Thymus (tissue), 14 donors: Measurements from ENCODE around the gene GSTK1. TPM values are rescaled to one million over a fixed set of nuclear protein-coding genes. Genes with fewer than 3 reads are reported as not detected.
"Not testable (repeated sequence)": the region's sequence is repeated elsewhere in the genome, so short reads cannot be mapped to it uniquely, and the experiment has no call there.

ENCODE experiments used
- DNase-seq, 9 donors: peaks; one replicate each; pipeline ENCODE4 v3.0.0-alpha.2; 2013; ENCODE audit warnings: low spot score in 9 of 9, low read depth in 6 of 9, missing footprints in 1 of 9
- H3K27ac ChIP-seq, 2 donors: one replicate each; pipeline ENCODE4 v1.5.1; 2013; ENCODE audit warnings: control low read depth in 1 of 2, low read depth in 1 of 2, low read length in 1 of 2, mild to moderate bottlenecking in 1 of 2, moderate library complexity in 1 of 2
- H3K27me3 ChIP-seq, 2 donors: one replicate each; pipeline ENCODE4 v1.5.1; 2013; ENCODE audit warnings: low read length in 1 of 2; ENCODE audit not compliant: control insufficient read depth in 2 of 2, insufficient read depth in 1 of 2
- H3K36me3 ChIP-seq, 2 donors: one replicate each; pipeline ENCODE4 v1.5.1; 2013; ENCODE audit warnings: low read length in 1 of 2, mild to moderate bottlenecking in 1 of 2, moderate library complexity in 1 of 2; ENCODE audit not compliant: control insufficient read depth in 2 of 2, insufficient read depth in 2 of 2
- H3K4me1 ChIP-seq, 2 donors: one replicate each; pipeline ENCODE4 v1.5.1; 2013; ENCODE audit warnings: low read length in 2 of 2; ENCODE audit not compliant: control insufficient read depth in 2 of 2, insufficient read depth in 2 of 2
- H3K4me3 ChIP-seq, 2 donors: one replicate each; pipeline ENCODE4 v1.5.1; 2013; ENCODE audit warnings: low read length in 2 of 2, control low read depth in 1 of 2, mild to moderate bottlenecking in 1 of 2
- H3K9me3 ChIP-seq, 2 donors: one replicate each; pipeline ENCODE4 v1.5.1; 2013; ENCODE audit warnings: low read length in 1 of 2, mild to moderate bottlenecking in 1 of 2; ENCODE audit not compliant: control insufficient read depth in 2 of 2, insufficient read depth in 1 of 2
- WGBS: extraction: QIAGEN DNeasy Blood & Tissue Kit; methylation state at CpG from one replicate; pipeline ENCODE4 v1.1.7; 2013; 5-methylcytosine and 5-hydroxymethylcytosine counted together
- long read RNA-seq, 10 donors: transcript quantifications; one replicate each; lab custom pipeline, GENCODE V29; 2026
- polyA plus RNA-seq: library from polyadenylated mRNA; stranded (reverse); fragments of 200-250 nt; gene quantifications from one replicate; pipeline ENCODE4 v1.2.3, GENCODE V29; 2013
- total RNA-seq: library from RNA; stranded (reverse); fragments of 120-200 nt; gene quantifications from one replicate; pipeline ENCODE4 v1.2.4, GENCODE V29; 2013
- donor health status: healthy.

GSTK1 gene
- total RNA-seq (130 TPM), polyA plus RNA-seq (141 TPM)
- long read RNA-seq, donor 1, partial matches to known transcripts = 5 of 9 reads
- long read RNA-seq, donor 1, other reads (novel, unspliced or antisense) = 0 of 9 reads
- long read RNA-seq, donor 2 = 0 reads
- long read RNA-seq, donor 3, transcript GSTK1-207 (7 exons, 1,185 nt) = minor isoform, 7 of 83 reads
- long read RNA-seq, donor 3, transcript GSTK1-201 (8 exons, 1,044 nt) = major isoform, 73 of 83 reads
- long read RNA-seq, donor 3, partial matches to known transcripts = 0 of 83 reads
- long read RNA-seq, donor 3, other reads (novel, unspliced or antisense) = 0 of 83 reads
- long read RNA-seq, donor 4, transcript GSTK1-201 (8 exons, 1,044 nt) = major isoform, 23 of 62 reads
- long read RNA-seq, donor 4, transcript GSTK1-207 (7 exons, 1,185 nt) = minor isoform, 5 of 62 reads
- long read RNA-seq, donor 4, partial matches to known transcripts = 34 of 62 reads
- long read RNA-seq, donor 4, other reads (novel, unspliced or antisense) = 0 of 62 reads
- long read RNA-seq, donor 5, transcript GSTK1-201 (8 exons, 1,044 nt) = major isoform, 87 of 219 reads
- long read RNA-seq, donor 5, transcript GSTK1-207 (7 exons, 1,185 nt) = minor isoform, 16 of 219 reads
- long read RNA-seq, donor 5, partial matches to known transcripts = 108 of 219 reads
- long read RNA-seq, donor 5, other reads (novel, unspliced or antisense) = 5 of 219 reads
- long read RNA-seq, donor 6, transcript GSTK1-201 (8 exons, 1,044 nt) = major isoform, 29 of 80 reads
- long read RNA-seq, donor 6, partial matches to known transcripts = 47 of 80 reads
- long read RNA-seq, donor 6, other reads (novel, unspliced or antisense) = 0 of 80 reads
- long read RNA-seq, donor 7, transcript GSTK1-201 (8 exons, 1,044 nt) = major isoform, 36 of 44 reads
- long read RNA-seq, donor 7, partial matches to known transcripts = 5 of 44 reads
- long read RNA-seq, donor 7, other reads (novel, unspliced or antisense) = 0 of 44 reads
- long read RNA-seq, donor 8, transcript GSTK1-201 (8 exons, 1,044 nt) = major isoform, 16 of 38 reads
- long read RNA-seq, donor 8, partial matches to known transcripts = 19 of 38 reads
- long read RNA-seq, donor 8, other reads (novel, unspliced or antisense) = 0 of 38 reads
- long read RNA-seq, donor 9, transcript GSTK1-201 (8 exons, 1,044 nt) = major isoform, 23 of 31 reads
- long read RNA-seq, donor 9, transcript GSTK1-207 (7 exons, 1,185 nt) = minor isoform, 6 of 31 reads
- long read RNA-seq, donor 9, partial matches to known transcripts = 0 of 31 reads
- long read RNA-seq, donor 9, other reads (novel, unspliced or antisense) = 0 of 31 reads
- long read RNA-seq, donor 10, transcript GSTK1-207 (7 exons, 1,185 nt) = minor isoform, 7 of 61 reads
- long read RNA-seq, donor 10, transcript GSTK1-201 (8 exons, 1,044 nt) = major isoform, 38 of 61 reads
- long read RNA-seq, donor 10, partial matches to known transcripts = 15 of 61 reads
- long read RNA-seq, donor 10, other reads (novel, unspliced or antisense) = 0 of 61 reads

GRCh38 chr7:143263266-143264195 is at the start of gene GSTK1:
Gene GSTK1, plus strand, starts transcription at chr7:143263441. Its CDS starts 73 bp downstream, at chr7:143263514.
- 3% methylated on average over 48 of the region's 48 CpGs for WGBS
- Histone ChIP-seq H3K9me3 (no peaks in the 10 kb centered on the region), H3K27me3 (no peaks in the 10 kb centered on the region), H3K27ac (peak within 1 kb of the TSS; percentile 67 to 91), H3K4me3 (peak within 1 kb of the TSS; percentile 85 to 95), H3K36me3 (peaks cover 9 to 27% of the 10 kb centered on the region in 2 donors), H3K4me1 (peaks cover 6 to 22% of the 10 kb centered on the region in 2 donors)
- DNase-seq = peak in 6 of 9 donors; percentile 51 to 85 (median 68)

GRCh38 chr7:143213478-143213877 is 49.8 kb upstream of the GSTK1 start:
- over 99% methylated on average over 4 of the region's 4 CpGs for WGBS
- not testable (repeated sequence) for H3K27ac ChIP-seq, H3K4me1 ChIP-seq, H3K9me3 ChIP-seq, H3K4me3 ChIP-seq, DNase-seq, H3K27me3 ChIP-seq, H3K36me3 ChIP-seq

DNA sequence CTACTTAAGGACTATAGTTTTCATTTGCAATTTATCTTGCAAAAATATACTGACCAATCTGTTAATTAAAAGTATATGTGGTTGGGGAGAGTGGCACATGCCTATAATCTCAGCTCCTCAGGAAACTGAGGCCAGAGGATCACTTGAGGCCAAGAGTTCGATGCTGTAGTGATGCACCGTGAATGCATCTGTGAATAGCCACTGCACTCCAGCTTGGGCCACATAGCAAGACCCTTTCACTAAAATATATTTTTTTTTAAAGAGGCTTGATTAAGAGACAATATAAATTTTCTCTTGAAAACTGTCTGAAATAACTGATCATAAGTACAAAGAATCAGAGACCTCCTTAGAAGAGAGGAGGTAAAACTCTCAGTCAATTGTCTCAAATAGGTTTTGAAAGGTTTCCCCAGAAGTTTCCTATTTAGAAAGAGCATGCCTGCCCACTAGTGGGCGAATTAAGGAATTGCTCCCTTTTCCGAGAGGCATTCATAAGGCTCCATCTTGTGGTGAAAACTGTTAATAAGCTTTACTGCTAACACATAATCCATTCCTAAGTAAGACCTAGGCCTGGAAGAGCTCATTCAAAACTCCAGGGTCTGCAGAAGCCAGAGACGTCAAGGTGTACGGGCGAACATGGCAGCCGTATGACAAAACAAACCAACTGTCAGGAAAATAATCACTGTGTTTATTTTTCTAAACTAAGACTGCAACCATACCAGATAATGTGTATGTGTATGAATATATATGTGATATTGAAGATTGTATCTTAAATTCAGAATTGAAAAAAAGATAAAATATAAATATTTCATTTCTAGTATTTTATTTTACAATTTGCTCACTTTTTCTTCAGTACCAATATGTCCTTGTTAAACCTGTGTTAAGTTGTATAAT is 48.2 kb upstream of the GSTK1 start:
- no peaks in the 10 kb centered on the region for H3K36me3 ChIP-seq
- H3K9me3 ChIP-seq = no peaks in the 10 kb centered on the region
- 26% methylated on average over 8 of the region's 8 CpGs for WGBS
- peak; percentile 61 to 93 (median 90) for DNase-seq
- no peaks in the 10 kb centered on the region for H3K4me1 ChIP-seq
- no peaks in the 10 kb centered on the region for H3K27me3 ChIP-seq
- no peak overlapping the region for H3K27ac ChIP-seq
- H3K4me3 ChIP-seq = no peak overlapping the region

DNA sequence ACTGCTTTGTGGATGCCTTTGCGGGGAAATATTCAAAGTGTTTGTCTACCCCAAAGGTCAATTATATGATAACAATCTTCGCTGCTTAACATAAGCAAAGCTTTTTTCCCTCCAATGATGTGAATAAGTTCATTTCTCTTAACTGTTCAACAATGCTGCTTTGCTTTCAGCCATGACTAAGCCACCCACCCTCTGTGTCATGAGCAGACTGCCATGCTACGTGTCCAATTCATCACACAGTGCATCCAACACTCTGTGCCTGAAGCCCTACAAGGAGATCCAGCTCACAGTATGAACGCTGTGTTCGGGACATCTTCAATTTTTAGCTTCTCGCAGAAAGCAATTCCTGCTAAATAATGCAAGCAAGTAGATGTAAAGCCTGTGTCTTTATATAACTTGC is 47.1 kb upstream of the GSTK1 start:
- Histone ChIP-seq H3K27me3 (no peaks in the 10 kb centered on the region), H3K4me1 (no peaks in the 10 kb centered on the region), H3K9me3 (no peaks in the 10 kb centered on the region), H3K4me3 (no peak overlapping the region), H3K27ac (no peak overlapping the region), H3K36me3 (no peaks in the 10 kb centered on the region)
- no peak for DNase-seq
- WGBS = 97% methylated on average over 6 of the region's 6 CpGs

GRCh38 chr7:143216686-143217085 is 46.6 kb upstream of the GSTK1 start:
- no peak overlapping the region for H3K4me3 ChIP-seq
- no peaks in the 10 kb centered on the region for H3K27me3 ChIP-seq
- H3K36me3 ChIP-seq = no peaks in the 10 kb centered on the region
- H3K9me3 ChIP-seq = no peaks in the 10 kb centered on the region
- WGBS = 97% methylated on average over 2 of the region's 2 CpGs
- no peaks in the 10 kb centered on the region for H3K4me1 ChIP-seq
- no peak overlapping the region for H3K27ac ChIP-seq
- DNase-seq = no peak

DNA sequence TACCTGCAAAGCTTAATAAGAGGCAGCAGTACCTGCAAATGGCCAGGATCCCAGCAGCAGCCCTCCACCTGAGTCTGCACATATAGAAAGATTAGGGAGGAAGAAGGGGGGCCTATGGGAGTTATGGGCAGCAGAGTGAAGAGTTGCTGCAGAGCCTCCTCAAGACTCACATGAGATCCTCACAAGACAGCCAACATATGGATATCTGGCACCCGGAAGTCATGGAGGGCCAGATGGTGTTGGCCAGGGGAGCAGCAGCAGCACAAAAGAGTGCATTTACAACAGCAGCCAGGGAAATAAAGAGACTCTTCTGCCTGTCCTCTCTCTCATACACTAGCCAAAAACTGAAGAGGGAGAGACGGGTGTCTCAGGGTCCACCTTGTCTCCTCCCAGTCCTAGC is 45.4 kb upstream of the GSTK1 start:
- H3K27ac ChIP-seq = no peak overlapping the region
- WGBS = 97% methylated on average over 2 of the region's 2 CpGs
- no peaks in the 10 kb centered on the region for H3K36me3 ChIP-seq
- no peaks in the 10 kb centered on the region for H3K9me3 ChIP-seq
- no peaks in the 10 kb centered on the region for H3K4me1 ChIP-seq
- no peaks in the 10 kb centered on the region for H3K27me3 ChIP-seq
- DNase-seq = no peak
- no peak overlapping the region for H3K4me3 ChIP-seq

- Histone ChIP-seq H3K9me3 (no peaks in the 10 kb centered on the region), H3K27ac (no peak overlapping the region), H3K4me1 (no peaks in the 10 kb centered on the region), H3K27me3 (no peaks in the 10 kb centered on the region), H3K4me3 (no peak overlapping the region), H3K36me3 (no peaks in the 10 kb centered on the region)
- 92% methylated on average over 2 of the region's 2 CpGs for WGBS
- DNase-seq = no peak
Measured at GRCh38 chr7:143221286-143221685, 42.0 kb upstream of the GSTK1 start.
